SHP77 treated with DMSO at 0.1 percent for 48 hours (cell line): ENCODE results near the gene FARP1.
A peak's percentile ranks its signal among the peaks of the same experiment; 100 is the strongest.

ENCODE experiments used
- DNase-seq: peaks from one replicate; lab custom pipeline; 2025; lab: John Stamatoyannopoulos, UW

Gene FARP1

GRCh38 chr13:98133946-98134345 is 8.9 kb upstream of the FARP1 start:
- no peak for DNase-seq

- DNase-seq = no peak
Observed at GRCh38 chr13:98134901-98135300, 8.0 kb upstream of the FARP1 start.

DNA sequence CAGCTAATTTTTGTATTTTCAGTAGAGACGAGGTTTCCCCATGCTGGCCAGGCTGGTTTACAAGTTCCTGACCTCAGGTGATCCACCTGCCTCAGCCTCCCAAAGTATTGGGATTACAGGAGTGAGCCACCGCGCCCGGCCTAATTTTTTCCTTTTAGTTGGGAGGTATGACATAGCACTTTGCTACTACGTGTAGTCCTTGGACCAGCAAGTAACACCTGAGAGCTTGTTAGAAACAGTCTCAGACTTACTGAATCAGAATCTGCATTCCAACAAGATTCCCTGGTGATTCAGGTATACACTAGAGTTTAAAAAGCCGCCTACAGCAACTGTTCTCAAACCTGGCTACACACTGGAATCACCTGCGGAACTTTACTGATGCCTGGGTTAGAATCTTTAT is 1.8 kb upstream of the FARP1 start:
- no peak for DNase-seq

- no peak for DNase-seq
Observed at GRCh38 chr13:98141509-98142379, 1.1 kb upstream of the FARP1 start.

- no peak for DNase-seq
Observed at GRCh38 chr13:98143157-98143553, 261 bp downstream of the FARP1 start.

GRCh38 chr13:98143601-98144026 is 720 bp downstream of the FARP1 start:
- DNase-seq = no peak

- no peak for DNase-seq
Observed at GRCh38 chr13:98144027-98144741, 1.3 kb downstream of the FARP1 start.

GRCh38 chr13:98144801-98145350 is 2.0 kb downstream of the FARP1 start:
- peak; percentile 61 for DNase-seq

DNA sequence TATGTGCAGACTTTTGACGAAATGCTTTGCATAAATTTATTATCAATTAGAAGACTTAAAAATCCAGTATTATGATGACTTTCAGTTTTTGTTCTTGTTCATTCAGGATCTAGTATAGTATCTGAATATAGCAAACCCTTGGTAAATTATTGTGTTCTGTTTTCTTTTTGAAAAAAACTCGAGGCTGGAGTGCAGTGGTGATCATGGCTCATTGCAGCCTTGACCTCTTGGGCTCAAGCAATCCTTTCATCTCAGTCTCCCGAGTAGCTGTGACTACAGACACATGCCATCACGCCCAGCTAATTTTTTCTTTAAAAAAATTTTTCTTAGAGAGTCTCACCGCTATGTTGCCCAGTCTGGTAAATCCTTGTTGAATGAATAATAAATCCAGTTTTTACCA is 4.6 kb downstream of the FARP1 start:
- DNase-seq = no peak

DNA sequence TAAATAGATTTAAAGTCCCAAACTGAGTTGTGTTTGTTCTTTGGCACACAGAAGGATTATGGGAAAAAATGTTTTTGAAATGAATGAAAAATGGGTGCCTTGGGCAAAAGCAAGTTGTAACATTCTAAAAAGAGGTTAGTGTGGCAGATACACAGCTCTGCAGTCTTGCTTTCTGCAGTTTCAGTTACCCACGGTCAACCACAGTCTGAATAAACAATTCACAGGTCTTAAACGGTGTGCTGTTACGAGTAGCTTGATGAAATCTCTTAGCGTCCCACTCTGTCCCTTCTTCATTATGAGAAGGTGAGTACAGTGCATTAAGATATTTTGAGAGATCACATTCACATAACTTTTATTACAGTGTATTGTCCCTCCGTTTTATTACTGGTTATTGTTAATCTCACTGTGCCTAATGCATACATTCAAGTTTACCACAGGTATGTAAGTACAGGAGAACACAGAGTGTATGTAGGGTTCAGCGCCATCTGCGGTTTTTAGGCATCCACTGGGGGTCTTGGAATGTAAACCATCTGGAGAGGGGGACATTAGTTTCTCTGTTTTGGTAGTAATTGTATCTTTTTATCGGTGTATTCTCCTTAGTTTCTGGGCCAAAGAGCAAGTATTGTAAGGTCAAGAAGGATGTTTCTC is 8.1 kb downstream of the FARP1 start:
- no peak for DNase-seq

DNA sequence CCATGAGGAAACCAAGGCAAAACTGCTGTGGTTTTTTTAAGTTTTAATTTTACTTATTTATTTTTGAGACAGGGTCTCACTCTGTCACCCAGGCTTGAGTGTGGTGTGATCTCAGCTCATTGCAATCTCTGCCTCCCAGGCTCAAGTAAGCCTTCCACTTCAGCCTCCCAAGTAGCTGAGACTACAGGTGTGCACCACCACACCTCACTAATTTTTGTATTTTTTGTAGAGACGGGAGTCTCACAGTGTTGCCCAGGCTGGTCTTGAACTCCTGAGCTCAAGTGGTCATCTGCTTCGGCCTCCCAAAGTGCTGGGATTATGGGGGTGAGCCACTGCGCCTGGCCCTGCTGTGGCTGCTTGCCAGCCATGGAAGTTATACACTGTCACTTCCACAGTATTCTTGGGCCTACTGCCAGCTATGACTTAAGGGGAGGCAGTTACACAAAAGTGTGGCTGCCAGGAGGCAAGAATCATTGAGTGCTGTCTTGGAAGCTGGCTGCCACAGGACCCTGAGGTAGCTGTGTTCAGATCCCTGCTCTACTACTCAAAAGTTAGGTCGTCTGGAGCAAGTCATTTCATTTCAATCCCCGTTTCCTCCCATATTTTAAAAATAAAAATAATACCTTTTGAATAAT is 12.7 kb downstream of the FARP1 start:
- no peak for DNase-seq

- DNase-seq = no peak
Observed at GRCh38 chr13:98156259-98156658, 13.4 kb downstream of the FARP1 start.

- DNase-seq = no peak
Observed at GRCh38 chr13:98157188-98157587, 14.3 kb downstream of the FARP1 start.

GRCh38 chr13:98157609-98158008 is 14.7 kb downstream of the FARP1 start:
- no peak for DNase-seq

DNA sequence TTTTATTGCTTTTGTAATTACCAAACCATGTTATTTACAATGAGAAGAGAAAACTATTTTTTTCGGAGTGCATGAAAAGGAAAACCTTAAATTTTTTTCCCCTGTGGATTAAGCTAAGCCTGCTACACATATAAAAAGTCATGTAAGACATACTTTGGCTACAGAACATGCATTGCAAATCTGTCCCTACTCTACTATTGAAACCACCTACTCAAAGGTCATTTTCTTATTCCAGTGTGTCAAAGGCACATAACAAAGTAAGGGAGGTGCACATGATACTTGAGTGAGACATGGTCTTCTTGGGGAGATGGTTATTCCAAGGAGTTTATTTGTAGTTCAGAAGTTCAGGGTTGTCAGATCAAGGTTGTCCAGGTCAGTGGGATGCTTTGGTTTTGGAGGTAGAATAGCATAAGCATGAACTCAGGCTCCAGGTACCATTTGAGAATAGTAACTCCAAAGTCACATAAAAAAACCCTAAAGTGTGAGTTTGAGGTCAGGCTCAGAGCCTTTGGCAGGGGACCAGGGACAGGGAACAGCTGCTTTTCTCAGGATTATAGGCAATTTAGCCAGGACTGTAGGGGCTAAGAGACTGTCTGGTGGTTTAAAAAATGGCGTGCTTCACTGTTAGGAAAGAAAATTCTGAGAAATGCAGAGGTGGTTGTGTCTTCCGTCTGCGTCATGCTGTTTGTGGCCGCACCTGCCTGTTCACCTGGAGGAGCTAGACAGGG is 15.4 kb downstream of the FARP1 start:
- DNase-seq = no peak

- DNase-seq = no peak
Observed at GRCh38 chr13:98162935-98163334, 20.0 kb downstream of the FARP1 start.

GRCh38 chr13:98169331-98169730 is 26.4 kb downstream of the FARP1 start:
- no peak for DNase-seq

DNA sequence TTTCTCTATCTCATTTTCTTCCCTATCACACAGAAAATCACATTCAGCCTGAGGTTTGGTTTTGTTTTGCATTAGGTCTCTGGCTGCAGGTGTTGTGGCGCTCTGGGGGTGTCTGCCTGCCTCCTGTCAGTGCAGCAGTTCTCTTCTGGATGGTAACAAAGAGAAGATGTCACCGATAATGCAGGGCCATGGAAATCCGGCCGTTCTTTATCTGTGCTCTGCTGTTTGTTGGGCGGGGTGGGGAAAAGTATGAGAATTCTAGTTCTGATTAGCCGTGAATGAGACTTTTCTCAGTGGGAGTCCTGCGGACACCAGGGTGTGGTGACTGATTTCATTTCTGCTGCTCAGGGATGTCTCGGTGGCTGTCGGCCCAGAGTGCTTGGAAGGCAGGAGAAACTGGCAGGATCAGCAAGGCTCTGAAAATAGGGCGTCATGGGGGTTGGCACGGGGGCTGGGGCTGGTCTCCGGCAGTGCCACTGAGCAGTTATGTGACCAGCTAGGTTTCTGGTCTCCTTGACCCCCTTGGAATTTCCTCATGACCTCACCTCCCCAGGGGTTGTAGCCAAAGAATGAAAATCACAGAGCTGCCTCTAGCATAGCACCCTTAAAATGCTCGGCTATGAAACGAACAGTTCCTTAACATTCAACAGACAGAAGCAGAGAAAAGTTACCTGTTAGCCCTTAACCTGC is 29.2 kb downstream of the FARP1 start:
- DNase-seq = no peak

- no peak for DNase-seq
Observed at GRCh38 chr13:98172590-98173422, 29.9 kb downstream of the FARP1 start.
